Progenitor cell of endocrine pancreas (in vitro differentiated cells): ENCODE data around the gene ADK. TPM values are rescaled to one million over a fixed set of nuclear protein-coding genes. Genes with fewer than 3 reads are reported as not detected.
"Not testable (repeated sequence)": the region's sequence is repeated elsewhere in the genome, so short reads cannot be mapped to it uniquely, and the experiment has no call there.

Experiments used
- DNase-seq: peaks from one replicate; pipeline ENCODE4 v3.0.0; 2021; ENCODE audit warnings: low spot score; ENCODE audit not compliant: unreplicated experiment
- H3K27ac Mint-ChIP-seq: 2 replicates; pipeline ENCODE4 v1.8.0; 2021; ENCODE audit warnings: mild to moderate bottlenecking, moderate library complexity, mixed read lengths
- H3K27me3 Mint-ChIP-seq: 2 replicates; pipeline ENCODE4 v1.8.0; 2021; ENCODE audit warnings: mixed read lengths
- H3K36me3 Mint-ChIP-seq: 2 replicates; pipeline ENCODE4 v1.8.0; 2022; ENCODE audit warnings: mixed read lengths; ENCODE audit not compliant: insufficient read depth
- H3K4me1 Mint-ChIP-seq: 2 replicates; pipeline ENCODE4 v1.8.0; 2021; ENCODE audit warnings: low read depth, mixed read lengths
- H3K4me3 Mint-ChIP-seq: 2 replicates; pipeline ENCODE4 v1.8.0; 2021; ENCODE audit warnings: low read depth, mild to moderate bottlenecking, moderate library complexity, mixed read lengths
- H3K9me3 Mint-ChIP-seq: 2 replicates; pipeline ENCODE4 v1.8.0; 2021; ENCODE audit warnings: low read depth, mixed read lengths
- CTCF ChIP-seq: fragments of 200-600 bp; sonication (generic); IDR thresholded peaks from one replicate; pipeline ENCODE4 v1.5.0; 2021; ENCODE audit warnings: antibody characterized with exemption, mild to moderate bottlenecking; ENCODE audit not compliant: unreplicated experiment
- total RNA-seq: library from RNA; stranded (reverse); gene quantifications from 2 replicates; pipeline ENCODE4 v1.2.1, GENCODE V29; 2021

Gene ADK
- total RNA-seq, 1 donor from 2014 or later = 20.7 TPM

GRCh38 chr10:74453169-74453568, 302.1 kb downstream of the ADK start:
- TF ChIP-seq CTCF = no peak
- H3K27me3 Mint-ChIP-seq = no peaks in the 10 kb centered on the region
- DNase-seq = no peak
- peaks cover 24% of the 10 kb centered on the region for H3K4me1 Mint-ChIP-seq
- peaks cover 12% of the 10 kb centered on the region for H3K9me3 Mint-ChIP-seq
- peaks cover 10% of the 10 kb centered on the region for H3K36me3 Mint-ChIP-seq
- no peak overlapping the region for H3K4me3 Mint-ChIP-seq
- H3K27ac Mint-ChIP-seq = no peak overlapping the region

GRCh38 chr10:74457478-74457877, 306.5 kb downstream of the ADK start:
- not testable (repeated sequence) for H3K4me3 Mint-ChIP-seq, H3K27me3 Mint-ChIP-seq, DNase-seq, H3K27ac Mint-ChIP-seq, H3K4me1 Mint-ChIP-seq
- Mint-ChIP-seq H3K9me3 (peaks cover 12% of the 10 kb centered on the region), H3K36me3 (peaks cover 10% of the 10 kb centered on the region)

- no peak overlapping the region for H3K4me3 Mint-ChIP-seq
- DNase-seq = no peak
- H3K27me3 Mint-ChIP-seq = no peaks in the 10 kb centered on the region
- H3K9me3 Mint-ChIP-seq = peaks cover 11% of the 10 kb centered on the region
- TF ChIP-seq CTCF = no peak
- H3K27ac Mint-ChIP-seq = no peak overlapping the region
- peaks cover 8% of the 10 kb centered on the region for H3K36me3 Mint-ChIP-seq
- H3K4me1 Mint-ChIP-seq = no peaks in the 10 kb centered on the region
Measured at GRCh38 chr10:74460812-74461211, 309.8 kb downstream of the ADK start.

- Mint-ChIP-seq H3K36me3 (peaks cover 6% of the 10 kb centered on the region), H3K9me3 (peaks cover 8% of the 10 kb centered on the region), H3K4me3 (no peak overlapping the region), H3K4me1 (no peaks in the 10 kb centered on the region), H3K27me3 (no peaks in the 10 kb centered on the region), H3K27ac (no peak overlapping the region)
- DNase-seq = no peak
- TF ChIP-seq CTCF = no peak
Measured at GRCh38 chr10:74474022-74474713, 323.1 kb downstream of the ADK start.

GRCh38 chr10:74476162-74476706, 325.2 kb downstream of the ADK start:
- DNase-seq, H3K4me3 Mint-ChIP-seq, H3K36me3 Mint-ChIP-seq, H3K4me1 Mint-ChIP-seq, H3K27ac Mint-ChIP-seq, H3K27me3 Mint-ChIP-seq: not testable (repeated sequence)
- peaks cover 17% of the 10 kb centered on the region for H3K9me3 Mint-ChIP-seq

GRCh38 chr10:74480778-74481177, 329.8 kb downstream of the ADK start:
- no peak for TF ChIP-seq CTCF
- Mint-ChIP-seq H3K9me3 (peaks cover 36% of the 10 kb centered on the region), H3K4me3 (no peak overlapping the region), H3K36me3 (peaks cover 11% of the 10 kb centered on the region), H3K27me3 (no peaks in the 10 kb centered on the region), H3K27ac (no peak overlapping the region), H3K4me1 (no peaks in the 10 kb centered on the region)
- no peak for DNase-seq
